Left ventricle myocardium inferior (tissue), 1 donor: Measurements from ENCODE around the gene EXO5. TPM values are rescaled to one million over a fixed set of nuclear protein-coding genes. Genes with fewer than 3 reads are reported as not detected.

Experiments
- DNase-seq: peaks from one replicate; pipeline ENCODE4 v3.0.0-alpha.2; 2020
- H3K27ac ChIP-seq: fragments of 200-600 bp; replicated peaks from 2 replicates; pipeline ENCODE4 v1.8.0; 2021
- H3K27me3 ChIP-seq: fragments of 200-600 bp; 2 replicates; pipeline ENCODE4 v1.8.0; 2021; ENCODE audit warnings: low read depth
- H3K36me3 ChIP-seq: fragments of 200-600 bp; 2 replicates; pipeline ENCODE4 v1.8.0; 2021
- H3K4me1 ChIP-seq: fragments of 200-600 bp; 2 replicates; pipeline ENCODE4 v1.8.0; 2021
- H3K4me3 ChIP-seq: fragments of 200-600 bp; 2 replicates; pipeline ENCODE4 v1.8.0; 2021; ENCODE audit warnings: mild to moderate bottlenecking, moderate library complexity
- H3K9me3 ChIP-seq: fragments of 200-600 bp; replicated peaks from 2 replicates; pipeline ENCODE4 v1.8.0; 2021
- intact Hi-C: fragments of 100-400 bp; cut with micrococcal nuclease; formaldehyde crosslinking; loops from one replicate; pipeline ENCODE4 v1.11.0; 2022
- total RNA-seq: library from RNA; stranded (reverse); fragmentation: NEBNext Ultra II Directional; extraction: Animal tissue kit (Norgen Biotek cat#: 25700); gene quantifications from one replicate; pipeline ENCODE4 v1.2.1, GENCODE V29; 2021
- TF ChIP-seq, protein P1 (sequence below): fragments of 200-600 bp; IDR thresholded peaks from 2 replicates; pipeline ENCODE4 v1.8.0; 2021; ENCODE audit warnings: antibody characterized with exemption, mild to moderate bottlenecking, borderline replicate concordance
- donor health status: DM: no; HTN: yes; CAD: no; lungs with severe emphysema.

Gene EXO5
- total RNA-seq, 1 donor from 2014 or later, result 3.6 TPM

DNA sequence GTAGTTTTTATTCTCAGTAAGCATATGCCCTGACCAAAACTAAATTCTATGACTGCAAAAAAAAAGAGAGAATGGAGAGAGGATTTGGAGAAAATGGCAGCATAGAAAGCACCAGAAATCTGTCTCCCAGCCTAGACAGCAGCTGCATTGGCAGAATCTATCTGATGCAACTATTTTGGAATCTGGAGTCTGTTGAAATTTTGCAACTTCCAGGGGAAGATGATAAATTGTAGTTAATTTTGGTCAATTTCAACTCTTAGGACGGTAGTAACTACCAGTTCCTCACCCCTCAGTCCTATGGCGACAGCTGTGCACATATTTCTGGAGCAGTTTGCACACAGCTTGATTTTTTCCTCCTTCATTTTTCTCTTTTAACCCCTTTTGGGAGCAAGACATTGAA, 10.9 kb downstream of the EXO5 start:
- H3K27ac ChIP-seq, result no peak overlapping the region
- no peaks in the 10 kb centered on the region for H3K4me1 ChIP-seq
- H3K4me3 ChIP-seq, result no peak overlapping the region
- H3K27me3 ChIP-seq, result no peaks in the 10 kb centered on the region
- no peak for DNase-seq
- intact Hi-C loops, result no loop called here
- H3K36me3 ChIP-seq, result peaks cover 20% of the 10 kb centered on the region
- TF ChIP-seq, protein P1, sequence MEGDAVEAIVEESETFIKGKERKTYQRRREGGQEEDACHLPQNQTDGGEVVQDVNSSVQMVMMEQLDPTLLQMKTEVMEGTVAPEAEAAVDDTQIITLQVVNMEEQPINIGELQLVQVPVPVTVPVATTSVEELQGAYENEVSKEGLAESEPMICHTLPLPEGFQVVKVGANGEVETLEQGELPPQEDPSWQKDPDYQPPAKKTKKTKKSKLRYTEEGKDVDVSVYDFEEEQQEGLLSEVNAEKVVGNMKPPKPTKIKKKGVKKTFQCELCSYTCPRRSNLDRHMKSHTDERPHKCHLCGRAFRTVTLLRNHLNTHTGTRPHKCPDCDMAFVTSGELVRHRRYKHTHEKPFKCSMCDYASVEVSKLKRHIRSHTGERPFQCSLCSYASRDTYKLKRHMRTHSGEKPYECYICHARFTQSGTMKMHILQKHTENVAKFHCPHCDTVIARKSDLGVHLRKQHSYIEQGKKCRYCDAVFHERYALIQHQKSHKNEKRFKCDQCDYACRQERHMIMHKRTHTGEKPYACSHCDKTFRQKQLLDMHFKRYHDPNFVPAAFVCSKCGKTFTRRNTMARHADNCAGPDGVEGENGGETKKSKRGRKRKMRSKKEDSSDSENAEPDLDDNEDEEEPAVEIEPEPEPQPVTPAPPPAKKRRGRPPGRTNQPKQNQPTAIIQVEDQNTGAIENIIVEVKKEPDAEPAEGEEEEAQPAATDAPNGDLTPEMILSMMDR, result no peak
- peaks cover 40% of the 10 kb centered on the region for H3K9me3 ChIP-seq

DNA sequence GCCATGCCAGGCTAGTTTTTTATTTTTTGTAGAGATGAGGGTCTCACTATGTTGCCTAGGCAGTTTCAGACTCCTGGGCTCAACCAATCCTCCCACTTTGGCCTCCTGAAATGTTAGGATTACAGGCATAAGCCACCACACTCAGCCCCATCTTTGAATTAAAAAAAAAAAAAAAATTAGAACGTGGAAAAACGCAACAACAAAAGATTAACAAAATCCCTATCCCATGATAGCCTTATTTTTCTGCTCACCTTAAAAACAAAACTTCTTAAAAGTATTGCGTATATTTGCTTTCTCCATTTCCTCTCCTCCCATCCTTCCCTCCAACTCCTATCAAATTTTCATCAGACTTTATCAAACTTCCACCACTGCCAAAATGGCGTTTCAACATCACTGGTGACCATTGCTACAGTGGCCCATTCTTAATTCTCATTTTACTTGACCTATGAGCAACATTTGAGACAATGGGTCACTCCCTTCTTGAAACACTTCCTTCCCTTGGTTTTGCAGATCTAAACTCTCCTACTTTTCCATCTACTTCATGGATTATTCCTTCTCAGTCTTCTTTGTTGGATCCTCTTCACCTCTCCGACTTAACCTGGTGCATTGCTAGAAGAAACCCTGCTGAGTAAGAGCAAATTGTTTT, 22.3 kb downstream of the EXO5 start:
- no peak for DNase-seq
- Histone ChIP-seq H3K4me3 (peak overlapping the region; percentile 76), H3K9me3 (peaks cover 4% of the 10 kb centered on the region), H3K36me3 (peaks cover 12% of the 10 kb centered on the region), H3K27ac (peak overlapping the region; percentile 91), H3K4me1 (peaks cover 28% of the 10 kb centered on the region), H3K27me3 (no peaks in the 10 kb centered on the region)
- intact Hi-C loops, result no loop called here
- TF ChIP-seq, protein P1, result no peak

DNA sequence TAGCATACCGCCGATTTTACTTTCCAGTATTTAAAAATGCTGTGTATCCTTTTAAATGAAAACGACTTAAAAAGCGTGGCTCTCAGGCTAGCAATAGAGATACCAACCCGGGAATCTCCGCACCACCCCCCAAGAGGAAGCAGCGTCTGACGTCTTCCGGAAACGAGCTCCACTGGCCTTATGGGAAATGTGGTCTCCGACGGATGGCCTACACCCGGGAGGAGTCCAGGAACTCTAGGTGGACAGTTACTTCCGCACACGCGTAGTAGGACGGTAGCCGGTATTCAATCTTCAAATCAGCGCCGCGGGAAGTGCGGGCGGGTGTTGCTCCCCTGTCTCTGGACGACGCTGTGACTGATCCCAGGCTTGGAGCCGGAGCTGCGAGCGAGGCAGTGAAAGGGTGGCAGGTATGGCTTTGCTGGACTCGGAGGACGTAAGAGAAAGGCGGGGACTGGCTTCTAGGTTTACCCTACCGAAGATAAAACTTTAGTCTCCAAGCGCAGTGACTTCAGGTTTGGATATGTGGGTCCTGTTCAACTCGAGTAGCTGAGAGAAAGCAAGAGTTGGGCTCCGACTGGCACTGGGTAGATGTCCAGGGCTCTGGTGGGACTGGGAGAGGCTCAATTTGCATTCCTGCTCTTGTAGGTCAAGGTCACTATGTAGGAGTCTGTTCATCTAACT, 23.0 kb downstream of the EXO5 start, which contains the start of gene ZNF684:
Gene ZNF684 (plus strand): TSS at position 257 of the 681 bp plus-strand sequence. CDS start 1,530 bp downstream, outside the sequence.
- Histone ChIP-seq H3K27ac (peak within 1 kb of the TSS; percentile 91), H3K4me3 (peak within 1 kb of the TSS; percentile 76), H3K9me3 (no peaks in the 10 kb centered on the region), H3K36me3 (peaks cover 12% of the 10 kb centered on the region), H3K27me3 (no peaks in the 10 kb centered on the region), H3K4me1 (peaks cover 28% of the 10 kb centered on the region)
- intact Hi-C loops, result no loop called here
- TF ChIP-seq, protein P1, result no peak
- peak; percentile 85 for DNase-seq

DNA sequence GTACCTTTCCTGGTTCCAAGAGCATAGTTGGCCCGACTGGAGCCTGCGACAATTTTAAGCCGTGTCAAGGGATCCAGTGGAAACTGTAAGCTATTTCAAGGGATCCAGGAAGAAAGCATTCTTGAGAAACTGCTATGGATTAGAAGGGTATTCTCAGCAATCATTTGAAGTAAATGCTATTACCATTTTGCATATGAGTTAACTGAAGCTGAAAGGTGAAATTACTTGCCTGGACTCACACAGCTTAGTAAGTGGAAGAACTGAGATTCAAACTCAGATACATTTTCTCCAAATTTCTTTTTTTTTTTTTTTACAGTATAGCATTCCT, 23.5 kb downstream of the EXO5 start:
- TF ChIP-seq, protein P1, result no peak
- intact Hi-C loops, result no loop called here
- no peak for DNase-seq

DNA sequence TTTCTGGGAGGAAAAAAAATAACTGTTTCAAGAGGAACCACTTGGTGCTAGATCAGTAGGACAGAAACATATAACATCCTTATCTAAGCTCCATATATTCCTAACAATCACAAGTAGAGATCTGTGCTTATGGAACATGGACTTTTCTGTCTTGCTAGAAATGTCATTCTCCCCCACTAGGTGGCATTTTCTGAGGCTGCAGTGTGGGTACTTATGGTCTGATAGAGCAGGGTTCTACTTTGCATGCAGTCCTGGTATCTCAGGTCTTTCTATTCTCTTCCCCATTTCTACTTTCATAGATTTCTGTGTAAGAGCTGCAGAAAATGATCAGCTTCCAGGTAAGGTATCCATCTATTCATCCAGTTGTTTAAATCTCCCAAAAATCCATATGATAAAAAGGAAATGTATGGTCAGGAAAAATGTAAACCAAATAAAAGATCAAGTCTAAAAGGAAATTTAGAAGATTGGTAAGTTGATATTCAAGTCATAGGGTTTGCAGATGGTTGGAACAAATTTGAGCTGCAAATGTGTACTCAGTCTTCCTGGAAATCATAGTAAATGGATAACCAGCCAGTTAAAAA, 24.4 kb downstream of the EXO5 start:
- DNase-seq, result no peak
- Histone ChIP-seq H3K9me3 (peaks cover 6% of the 10 kb centered on the region), H3K4me1 (peaks cover 28% of the 10 kb centered on the region), H3K27me3 (no peaks in the 10 kb centered on the region), H3K4me3 (peak overlapping the region; percentile 76), H3K36me3 (peaks cover 22% of the 10 kb centered on the region), H3K27ac (peak overlapping the region; percentile 91)
- TF ChIP-seq, protein P1, result peak; percentile 62
- intact Hi-C loops, result no loop called here

More for the DNA sequence above, 23.5 kb downstream of the EXO5 start:
- Histone ChIP-seq H3K27ac (peak overlapping the region; percentile 91), H3K9me3 (no peaks in the 10 kb centered on the region), H3K36me3 (peaks cover 13% of the 10 kb centered on the region), H3K4me1 (peaks cover 28% of the 10 kb centered on the region), H3K27me3 (no peaks in the 10 kb centered on the region), H3K4me3 (peak overlapping the region; percentile 76)
